ENCODE measurements around the gene PSAPL1. TPM values are rescaled to one million over a fixed set of nuclear protein-coding genes. Genes with fewer than 3 reads are reported as not detected.

The PSAPL1 gene
- total and polyA plus RNA-seq, 9 of the 15 experiments (the other 6 are each of a cell fraction or from before 2014, with no cell fraction given): not detected

- POLR2A ChIA-PET: no interaction called here
- Histone ChIP-seq H2AFZ (ENCODE audit: low read depth, low read length) (no peak overlapping the region), H4K20me1 (replicated peaks; ENCODE audit: control insufficient read depth, insufficient read depth, low read length) (peaks cover 6% of the 10 kb centered on the region; the same call in 1 of the 2 replicates), H3K79me2 (ENCODE audit: control insufficient read depth, insufficient read depth, low read length) (no peaks in the 10 kb centered on the region), H3K4me1 (replicated peaks in 1 of 2; ENCODE audit: control insufficient read depth in 2 of 2, insufficient read depth in 2 of 2, low read length in 2 of 2) (no peaks in the 10 kb centered on the region), H3K4me3 (no peak overlapping the region), H3K27me3 (ENCODE audit: control insufficient read depth in 2 of 2, insufficient read depth in 2 of 2, low read length in 2 of 2) (no peaks in the 10 kb centered on the region; a peak in 1 of 5 replicates), H3K27ac (ENCODE audit: extremely low read depth, low read depth, low read length) (no peak overlapping the region), H3K9me1 (ENCODE audit: control insufficient read depth, insufficient read depth, low read length) (no peaks in the 10 kb centered on the region), H3K4me2 (ENCODE audit: insufficient read depth, low read length) (no peak overlapping the region), H3K9ac (ENCODE audit: insufficient read depth in 1 of 2, low read depth in 2 of 2, low read length in 2 of 2) (no peak overlapping the region), H3K9me3 (replicated peaks; ENCODE audit: control insufficient read depth, insufficient read depth, low read depth, low read length) (no peaks in the 10 kb centered on the region), H3K36me3 (ENCODE audit: control insufficient read depth, insufficient read depth, low read length) (no peaks in the 10 kb centered on the region)
- intact Hi-C loops (cut with micrococcal nuclease) (no loop called here), in situ Hi-C loops (cut with MboI) (no loop called here)
- CTCF ChIA-PET (ENCODE audit: low intra/inter-chr PET ratio): no interaction called here
- TF ChIP-seq RBM25 (IDR thresholded peaks at IDR 0.05; ENCODE audit: low read depth, low read length, severe bottlenecking) (peak; percentile 67), TFE3 (CRISPR knock-in tag; IDR thresholded peaks at IDR 0.05) (no peak), ZNF280A (IDR thresholded peaks at IDR 0.05; ENCODE audit: low read depth, partially characterized antibody) (no peak)
- no peak for ATAC-seq
- 0% methylated on average over 3 of the region's 3 CpGs for WGBS (ENCODE audit: insufficient coverage, low coverage, missing lambda C conversion rate)
- BruUV-seq (replicated peaks): no TSS peak
- FAIRE-seq: no peak
- no peak for DNase-seq (ENCODE audit: extremely low read depth in 1 of 4, low spot score in 3 of 4)
Observed at GRCh38 chr4:7444314-7444713, 9.6 kb upstream of the PSAPL1 start.
